ENCODE data around the gene ACTN1.

ACTN1 gene

GRCh38 chr14:68978172-68978911 is 760 bp downstream of the ACTN1 start:
- Histone ChIP-seq H2AK5ac (ENCODE audit: low read length, severe bottlenecking) (peak overlapping the region; percentile 16), H3K27ac (ENCODE audit: low read length, poor library complexity, severe bottlenecking) (peak overlapping the region; percentile 96)

GRCh38 chr14:68977718-68978171 is 1.4 kb downstream of the ACTN1 start:
- H2BK5ac ChIP-seq (ENCODE audit: low read depth, low read length, poor library complexity, severe bottlenecking) = peak overlapping the region; percentile 94
- H2BK12ac ChIP-seq (ENCODE audit: low read length in 2 of 2) = peak overlapping the region in 1 of 2 experiments; percentile 79
- peak; percentile 89 for DNase-seq
- peak overlapping the region; percentile 86 for H2BK120ac ChIP-seq (ENCODE audit: low read depth, low read length)
- peak overlapping the region in 1 of 2 experiments; percentile 90 for H3K23ac ChIP-seq (ENCODE audit: low read length in 2 of 2)
- peak overlapping the region; percentile 95 for H4K91ac ChIP-seq (ENCODE audit: low read length)
- H2AK5ac ChIP-seq (ENCODE audit: low read length, severe bottlenecking) = peak overlapping the region; percentile 16
- H3K4me3 ChIP-seq (ENCODE audit: insufficient read depth in 1 of 2, low read depth in 1 of 2, low read length in 2 of 2) = peak overlapping the region; percentile 73 to 95
- peak overlapping the region; percentile 81 for H4K8ac ChIP-seq (ENCODE audit: low read length)
- H3K18ac ChIP-seq (ENCODE audit: low read depth in 1 of 2, low read length in 2 of 2) = peak overlapping the region; percentile 83 to 90
- whole genome bisulfite sequencing = 0% methylated on average over 16 of the region's 25 CpGs
- H3K36me3 ChIP-seq (ENCODE audit: control insufficient read depth in 1 of 2, insufficient read depth in 2 of 2, low read depth in 1 of 2, low read length in 2 of 2) = peaks cover 24 to 28% of the 10 kb centered on the region in 2 experiments
- H3K27me3 ChIP-seq (ENCODE audit: control insufficient read depth in 1 of 2, insufficient read depth in 1 of 2, low read length in 2 of 2) = no peaks in the 10 kb centered on the region
- H2BK15ac ChIP-seq (ENCODE audit: low read depth, poor library complexity, severe bottlenecking) = peak overlapping the region; percentile 92
- H3K79me1 ChIP-seq (replicated peaks; ENCODE audit: low read length, poor library complexity, severe bottlenecking) = peaks cover 2% of the 10 kb centered on the region
- H3K4me1 ChIP-seq (ENCODE audit: control insufficient read depth, insufficient read depth, low read depth, low read length) = peaks cover 41% of the 10 kb centered on the region
- H3K27ac ChIP-seq (ENCODE audit: low read length, poor library complexity, severe bottlenecking) = peak overlapping the region; percentile 96
- H2AFZ ChIP-seq (ENCODE audit: low read depth, low read length) = no peak overlapping the region
- H3K9ac ChIP-seq (ENCODE audit: low read length) = peak overlapping the region; percentile 98
- H3K9me3 ChIP-seq (ENCODE audit: control insufficient read depth, low read length) = no peaks in the 10 kb centered on the region
- peak overlapping the region; percentile 82 for H3K4me2 ChIP-seq (ENCODE audit: low read length, poor library complexity, severe bottlenecking)
- H3K14ac ChIP-seq (ENCODE audit: low read length in 2 of 2) = peak overlapping the region in 1 of 2 experiments; percentile 90
- peak overlapping the region; percentile 89 to 99 for H3K4ac ChIP-seq (ENCODE audit: low read depth in 1 of 2, low read length in 2 of 2)

More at GRCh38 chr14:68978172-68978911, 760 bp downstream of the ACTN1 start:
- peak; percentile 68 for DNase-seq
- peak overlapping the region; percentile 83 to 90 for H3K18ac ChIP-seq (ENCODE audit: low read depth in 1 of 2, low read length in 2 of 2)
- H2BK120ac ChIP-seq (ENCODE audit: low read depth, low read length) = peak overlapping the region; percentile 86
- H3K27me3 ChIP-seq (ENCODE audit: control insufficient read depth in 1 of 2, insufficient read depth in 1 of 2, low read length in 2 of 2) = no peaks in the 10 kb centered on the region
- WGBS = under 1% methylated on average over 54 of the region's 72 CpGs
- H2AFZ ChIP-seq (ENCODE audit: low read depth, low read length) = no peak overlapping the region
- peak overlapping the region; percentile 94 for H2BK5ac ChIP-seq (ENCODE audit: low read depth, low read length, poor library complexity, severe bottlenecking)
- H3K36me3 ChIP-seq (ENCODE audit: control insufficient read depth in 1 of 2, insufficient read depth in 2 of 2, low read depth in 1 of 2, low read length in 2 of 2) = peaks cover 18 to 23% of the 10 kb centered on the region in 2 experiments
- peaks cover 2% of the 10 kb centered on the region for H3K79me1 ChIP-seq (replicated peaks; ENCODE audit: low read length, poor library complexity, severe bottlenecking)
- peak overlapping the region; percentile 98 for H3K9ac ChIP-seq (ENCODE audit: low read length)
- H3K4me1 ChIP-seq (ENCODE audit: control insufficient read depth, insufficient read depth, low read depth, low read length) = peaks cover 41% of the 10 kb centered on the region
- H2BK15ac ChIP-seq (ENCODE audit: low read depth, poor library complexity, severe bottlenecking) = peak overlapping the region; percentile 97
- peak overlapping the region; percentile 73 to 95 for H3K4me3 ChIP-seq (ENCODE audit: insufficient read depth in 1 of 2, low read depth in 1 of 2, low read length in 2 of 2)
- peak overlapping the region; percentile 89 to 99 for H3K4ac ChIP-seq (ENCODE audit: low read depth in 1 of 2, low read length in 2 of 2)
- H2BK12ac ChIP-seq (ENCODE audit: low read length in 2 of 2) = peak overlapping the region in 1 of 2 experiments; percentile 79
- H3K14ac ChIP-seq (ENCODE audit: low read length in 2 of 2) = peak overlapping the region; percentile 9 to 90
- H4K91ac ChIP-seq (ENCODE audit: low read length) = peak overlapping the region; percentile 95
- H4K8ac ChIP-seq (ENCODE audit: low read length) = peak overlapping the region; percentile 81
- peak overlapping the region; percentile 82 for H3K4me2 ChIP-seq (ENCODE audit: low read length, poor library complexity, severe bottlenecking)
- no peaks in the 10 kb centered on the region for H3K9me3 ChIP-seq (ENCODE audit: control insufficient read depth, low read length)
- peak overlapping the region in 1 of 2 experiments; percentile 90 for H3K23ac ChIP-seq (ENCODE audit: low read length in 2 of 2)

- peak overlapping the region in 1 of 2 experiments; percentile 70 for H2BK12ac ChIP-seq (ENCODE audit: low read length in 2 of 2)
- H3K18ac ChIP-seq (ENCODE audit: low read depth in 1 of 2, low read length in 2 of 2) = peak overlapping the region; percentile 74 to 89
- H3K9me3 ChIP-seq (ENCODE audit: control insufficient read depth, low read length) = no peaks in the 10 kb centered on the region
- H3K4ac ChIP-seq (ENCODE audit: low read depth in 1 of 2, low read length in 2 of 2) = peak overlapping the region; percentile 91 to 98
- H3K27ac ChIP-seq (ENCODE audit: low read length, poor library complexity, severe bottlenecking) = peak overlapping the region; percentile 96
- no peak overlapping the region for H3K23ac ChIP-seq (ENCODE audit: low read length in 2 of 2)
- H3K79me1 ChIP-seq (replicated peaks; ENCODE audit: low read length, poor library complexity, severe bottlenecking) = peaks cover 2% of the 10 kb centered on the region
- no peaks in the 10 kb centered on the region for H3K27me3 ChIP-seq (ENCODE audit: control insufficient read depth in 1 of 2, insufficient read depth in 1 of 2, low read length in 2 of 2)
- H2BK5ac ChIP-seq (ENCODE audit: low read depth, low read length, poor library complexity, severe bottlenecking) = peak overlapping the region; percentile 92
- H3K36me3 ChIP-seq (ENCODE audit: control insufficient read depth in 1 of 2, insufficient read depth in 2 of 2, low read depth in 1 of 2, low read length in 2 of 2) = peaks cover 29 to 31% of the 10 kb centered on the region in 2 experiments
- H3K4me2 ChIP-seq (ENCODE audit: low read length, poor library complexity, severe bottlenecking) = peak overlapping the region; percentile 82
- H3K9ac ChIP-seq (ENCODE audit: low read length) = peak overlapping the region; percentile 98
- H2BK15ac ChIP-seq (ENCODE audit: low read depth, poor library complexity, severe bottlenecking) = no peak overlapping the region
- H2BK120ac ChIP-seq (ENCODE audit: low read depth, low read length) = peak overlapping the region; percentile 86
- WGBS = 26% methylated on average over 6 of the region's 8 CpGs
- peak overlapping the region; percentile 49 for H2AFZ ChIP-seq (ENCODE audit: low read depth, low read length)
- H4K91ac ChIP-seq (ENCODE audit: low read length) = peak overlapping the region; percentile 94
- H3K4me3 ChIP-seq (ENCODE audit: insufficient read depth in 1 of 2, low read depth in 1 of 2, low read length in 2 of 2) = peak overlapping the region; percentile 73 to 95
- DNase-seq = no peak
- H3K4me1 ChIP-seq (ENCODE audit: control insufficient read depth, insufficient read depth, low read depth, low read length) = peaks cover 40% of the 10 kb centered on the region
- peak overlapping the region; percentile 21 for H4K8ac ChIP-seq (ENCODE audit: low read length)
- peak overlapping the region in 1 of 2 experiments; percentile 98 for H3K14ac ChIP-seq (ENCODE audit: low read length in 2 of 2)
- H2AK5ac ChIP-seq (ENCODE audit: low read length, severe bottlenecking) = peak overlapping the region; percentile 99
These were observed 1.9 kb downstream of the ACTN1 start for GRCh38 chr14:68977180-68977717.
